Keratinocyte (primary cell): ENCODE data around the gene ZFP91. TPM values are rescaled to one million over a fixed set of nuclear protein-coding genes. Genes with fewer than 3 reads are reported as not detected.

Source experiments
- DNase-seq: peaks from one replicate; pipeline ENCODE4 v3.0.0-alpha.2; 2011; ENCODE audit warnings: low read depth, missing footprints, low spot score
- FAIRE-seq: peaks from 2 replicates; lab custom pipeline; 2011; peaks lifted over from hg19 to GRCh38; lab: Jason Lieb, UNC
- H2AFZ ChIP-seq: 2 replicates; pipeline ENCODE4 v1.6.0; 2012; ENCODE audit warnings: low read length, control low read depth, inconsistent platforms; ENCODE audit not compliant: control insufficient read depth
- H3K27ac ChIP-seq: 2 replicates; pipeline ENCODE4 v1.5.1; 2011; ENCODE audit warnings: low read length; ENCODE audit not compliant: control insufficient read depth, insufficient read depth
- H3K27me3 ChIP-seq: 3 replicates; pipeline ENCODE4 v1.6.0; 2011; ENCODE audit warnings: low read length; ENCODE audit not compliant: control insufficient read depth, insufficient read depth; ENCODE audit errors: extremely low read depth
- H3K36me3 ChIP-seq, 2 experiments: 2 replicates in 1 of 2; 3 replicates in 1 of 2; pipeline ENCODE4 v1.5.1; 2011; ENCODE audit warnings: low read length in 2 of 2, mild to moderate bottlenecking in 1 of 2; ENCODE audit not compliant: control insufficient read depth in 2 of 2, insufficient read depth in 2 of 2; ENCODE audit errors: extremely low read depth in 1 of 2
- H3K4me1 ChIP-seq: 3 replicates; pipeline ENCODE4 v1.5.1; 2011; ENCODE audit warnings: low read length; ENCODE audit not compliant: control insufficient read depth, insufficient read depth; ENCODE audit errors: extremely low read depth
- H3K4me2 ChIP-seq: 3 replicates; pipeline ENCODE4 v1.6.0; 2011; ENCODE audit warnings: low read depth, low read length; ENCODE audit not compliant: control insufficient read depth, insufficient read depth; ENCODE audit errors: extremely low read depth
- H3K4me3 ChIP-seq, 3 experiments: fragments of 200-600 bp in 1 of 3; sonication (generic) in 1 of 3; 2 replicates in 2 of 3; 3 replicates in 1 of 3; pipeline ENCODE4 v1.5.1; 2011 to 2016; ENCODE audit warnings: low read length in 3 of 3, mild to moderate bottlenecking in 3 of 3, control low read depth in 2 of 3, inconsistent platforms in 1 of 3, low read depth in 1 of 3, mixed read lengths in 1 of 3, mixed run types in 1 of 3, moderate library complexity in 1 of 3; ENCODE audit not compliant: control insufficient read depth in 2 of 3, insufficient read depth in 2 of 3; ENCODE audit errors: extremely low read depth in 1 of 3
- H3K79me2 ChIP-seq: 2 replicates; pipeline ENCODE4 v1.6.0; 2012; ENCODE audit warnings: low read length; ENCODE audit not compliant: control insufficient read depth, insufficient read depth
- H3K9ac ChIP-seq: 3 replicates; pipeline ENCODE4 v1.6.0; 2011; ENCODE audit warnings: low read length; ENCODE audit not compliant: control insufficient read depth, insufficient read depth; ENCODE audit errors: extremely low read depth
- H3K9me1 ChIP-seq: 3 replicates; pipeline ENCODE4 v1.6.0; 2011; ENCODE audit warnings: low read length; ENCODE audit not compliant: control insufficient read depth, insufficient read depth; ENCODE audit errors: extremely low read depth
- H3K9me3 ChIP-seq: 2 replicates; pipeline ENCODE4 v1.5.1; 2012; ENCODE audit warnings: low read depth, low read length; ENCODE audit not compliant: control insufficient read depth
- H4K20me1 ChIP-seq: 3 replicates; pipeline ENCODE4 v1.6.0; 2011; ENCODE audit warnings: low read length; ENCODE audit not compliant: control insufficient read depth, insufficient read depth; ENCODE audit errors: extremely low read depth
- CTCF ChIP-seq, 3 experiments: IDR thresholded peaks in 1 of 3; conservative IDR thresholded peaks in 1 of 3; optimal IDR thresholded peaks in 1 of 3; 2 replicates in 2 of 3; 3 replicates in 1 of 3; pipeline versions ENCODE3 to v1.5.1; 2011; ENCODE audit warnings: low read length in 3 of 3, mild to moderate bottlenecking in 3 of 3, moderate library complexity in 2 of 3, control low read depth in 1 of 3, inconsistent platforms in 1 of 3; ENCODE audit not compliant: insufficient read depth in 2 of 3; ENCODE audit errors: extremely low read depth in 1 of 3
- EZH2 ChIP-seq: IDR thresholded peaks from one replicate; pipeline ENCODE4 v1.6.1; 2012; ENCODE audit warnings: inconsistent platforms, mild to moderate bottlenecking, low read length, moderate library complexity
- dilution Hi-C: fragments of 300-500 bp; cut with MboI; formaldehyde crosslinking; loops from one replicate; pipeline ENCODE4 v1.7.0; 2020; ENCODE audit warnings: low sequenced_read_pairs; ENCODE audit not compliant: extremely low pct_ligation_motif_present
- polyA plus RNA-seq, 5 experiments: library from polyadenylated mRNA; depleted of rRNA in 3 of 5; stranded (reverse) in 3 of 5; stranded (forward) in 1 of 5; unstranded in 1 of 5; fragments of >200 nt; gene quantifications; 1 replicate in 1 of 5; 2 replicates in 3 of 5; 3 replicates in 1 of 5; pipeline versions ENCODE4 v1.2.1 to v1.2.3, GENCODE V29; 2011 to 2012; ENCODE audit warnings: missing spikeins in 2 of 5, low read depth in 1 of 5, low replicate concordance in 1 of 5

ZFP91 gene
- polyA plus RNA-seq, 1 donor (not counting 4 experiments of a cell fraction or from before 2014, with no cell fraction given), result 45.6 TPM

GRCh38 chr11:58647141-58647699 is 68.4 kb downstream of the ZFP91 start:
- no peaks in the 10 kb centered on the region for H3K27me3 ChIP-seq
- H4K20me1 ChIP-seq, result no peaks in the 10 kb centered on the region
- H3K27ac ChIP-seq, result no peak overlapping the region
- no peak overlapping the region for H2AFZ ChIP-seq
- no peak overlapping the region for H3K4me3 ChIP-seq
- dilution Hi-C loops, result no loop called here
- H3K79me2 ChIP-seq, result no peaks in the 10 kb centered on the region
- no peaks in the 10 kb centered on the region for H3K9me3 ChIP-seq
- no peaks in the 10 kb centered on the region for H3K4me1 ChIP-seq
- DNase-seq (no peak), FAIRE-seq (no peak)
- H3K9me1 ChIP-seq, result no peaks in the 10 kb centered on the region
- no peak overlapping the region for H3K9ac ChIP-seq
- TF ChIP-seq EZH2 (no peak), CTCF (optimal IDR thresholded peaks at IDR 0.05 in 1 of 3, IDR thresholded peaks at IDR 0.05 in 1 of 3, conservative IDR thresholded peaks at IDR 0.05 in 1 of 3; ENCODE audit: extremely low read depth in 1 of 3, insufficient read depth in 2 of 3, low read length in 3 of 3) (no peak)
- H3K4me2 ChIP-seq, result no peak overlapping the region
- H3K36me3 ChIP-seq, result no peaks in the 10 kb centered on the region

- no peaks in the 10 kb centered on the region for H3K79me2 ChIP-seq
- TF ChIP-seq EZH2 (no peak), CTCF (optimal IDR thresholded peaks at IDR 0.05 in 1 of 3, IDR thresholded peaks at IDR 0.05 in 1 of 3, conservative IDR thresholded peaks at IDR 0.05 in 1 of 3; ENCODE audit: extremely low read depth in 1 of 3, insufficient read depth in 2 of 3, low read length in 3 of 3) (no peak)
- no peak overlapping the region for H3K27ac ChIP-seq
- no peaks in the 10 kb centered on the region for H4K20me1 ChIP-seq
- H3K9me3 ChIP-seq, result no peaks in the 10 kb centered on the region
- H3K9me1 ChIP-seq, result no peaks in the 10 kb centered on the region
- H3K4me1 ChIP-seq, result no peaks in the 10 kb centered on the region
- no peaks in the 10 kb centered on the region for H3K36me3 ChIP-seq
- no peak overlapping the region for H3K4me2 ChIP-seq
- no peaks in the 10 kb centered on the region for H3K27me3 ChIP-seq
- no peak overlapping the region for H2AFZ ChIP-seq
- FAIRE-seq (no peak), DNase-seq (no peak)
- H3K9ac ChIP-seq, result no peak overlapping the region
- H3K4me3 ChIP-seq, result no peak overlapping the region
- dilution Hi-C loops, result no loop called here
Observed at GRCh38 chr11:58647866-58648265, 69.0 kb downstream of the ZFP91 start.
